Activated naive CD4-positive, alpha-beta T cell (primary cell): ENCODE measurements around the gene GFPT2.
"Not testable (repeated sequence)": the region's sequence is repeated elsewhere in the genome, so short reads cannot be mapped to it uniquely, and the experiment has no call there.

Source experiments
- DNase-seq, 4 experiments: peaks; one replicate each; lab custom pipeline; 2025; lab: John Stamatoyannopoulos, UW

Gene GFPT2

DNA sequence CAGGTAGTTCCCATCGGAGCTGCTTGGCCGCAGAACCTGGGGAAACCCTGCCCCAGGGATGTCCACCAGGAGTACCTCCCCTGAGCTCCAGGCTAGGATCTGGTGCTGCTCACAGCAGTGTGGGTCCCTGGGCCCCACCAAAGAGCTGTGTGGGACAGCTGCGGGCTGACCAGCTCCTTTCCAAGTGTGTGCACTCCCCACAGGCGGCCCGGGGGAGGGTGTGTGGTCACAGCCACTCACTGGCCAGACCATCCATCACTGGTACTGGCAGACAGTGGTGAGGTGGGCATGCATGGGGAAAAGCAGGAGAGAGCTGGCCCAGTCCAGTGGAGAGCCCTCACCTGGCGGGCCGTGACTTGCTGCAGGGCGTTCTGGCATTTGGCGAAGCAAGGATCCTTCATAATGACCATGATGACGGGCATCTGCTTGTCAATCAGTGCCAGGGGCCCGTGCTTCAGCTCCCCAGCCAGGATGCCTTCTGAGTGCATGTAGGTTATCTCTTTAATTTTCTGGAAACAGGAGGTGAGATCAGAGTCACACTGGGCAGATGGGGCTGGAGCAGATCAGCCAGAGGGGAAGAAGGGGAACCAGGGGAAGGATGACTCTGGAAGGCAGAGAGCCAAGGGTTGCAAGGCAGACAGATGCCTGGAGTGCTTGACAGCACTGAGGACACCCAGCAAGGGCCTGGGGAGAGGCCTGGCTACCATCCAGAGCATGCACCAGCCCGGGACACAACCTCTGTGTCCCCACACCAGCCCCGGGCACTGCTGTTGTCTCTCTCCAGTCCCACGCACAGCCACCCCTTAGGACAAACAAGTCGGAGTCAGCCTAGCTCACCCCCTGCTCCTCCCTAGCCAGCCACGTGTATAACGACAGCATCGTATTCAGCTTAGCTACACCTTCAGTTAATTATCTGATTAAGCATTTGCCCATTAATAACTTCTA lies 48.4 kb downstream of the GFPT2 start:
- DNase-seq = no peak

- DNase-seq = no peak
Measured at GRCh38 chr5:180304016-180304292, 49.2 kb downstream of the GFPT2 start.

- DNase-seq = no peak
Measured at GRCh38 chr5:180303226-180304015, 49.7 kb downstream of the GFPT2 start.

DNA sequence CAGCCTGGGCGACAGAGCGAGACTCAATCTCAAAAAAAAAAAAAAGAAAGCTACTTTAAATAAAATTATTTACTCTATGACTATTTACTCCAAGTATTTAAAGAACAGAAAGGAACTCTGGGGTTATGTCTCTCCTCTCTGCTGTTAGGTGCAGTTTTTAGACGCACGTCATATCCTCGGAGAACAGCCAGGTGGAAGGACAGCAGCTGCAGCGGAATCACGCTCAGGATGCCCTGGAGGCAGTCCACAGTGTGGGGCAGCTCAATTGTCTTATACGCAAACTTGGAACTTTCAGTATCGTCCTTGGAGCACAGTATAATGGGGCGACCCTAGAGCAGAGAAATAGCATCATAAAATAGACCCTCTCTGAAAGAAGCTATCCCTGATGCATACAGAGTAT lies 50.9 kb downstream of the GFPT2 start:
- DNase-seq = no peak

DNA sequence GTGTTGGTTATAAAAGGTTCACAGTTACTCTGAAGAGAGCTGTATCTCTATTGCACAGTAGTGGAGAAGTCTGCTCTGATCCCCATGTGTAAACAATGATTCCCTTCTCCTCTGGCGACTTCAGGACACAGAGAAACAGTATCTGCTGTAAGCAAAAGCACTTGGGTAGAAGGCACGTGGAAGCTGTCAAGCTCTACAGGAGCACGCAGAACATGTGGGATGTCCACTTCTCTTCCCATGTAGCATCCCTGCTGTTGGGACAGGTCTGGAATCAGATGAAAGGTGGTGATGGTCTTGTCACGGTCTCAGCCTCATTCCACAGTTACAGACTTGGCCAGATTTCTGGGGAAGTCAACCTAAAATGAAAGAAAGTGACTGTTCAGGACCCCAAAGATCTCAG lies 51.9 kb downstream of the GFPT2 start:
- DNase-seq = no peak

GRCh38 chr5:180299526-180299925 lies 53.6 kb downstream of the GFPT2 start:
- no peak for DNase-seq

GRCh38 chr5:180299014-180299413 lies 54.1 kb downstream of the GFPT2 start:
- not testable (repeated sequence) for DNase-seq

DNA sequence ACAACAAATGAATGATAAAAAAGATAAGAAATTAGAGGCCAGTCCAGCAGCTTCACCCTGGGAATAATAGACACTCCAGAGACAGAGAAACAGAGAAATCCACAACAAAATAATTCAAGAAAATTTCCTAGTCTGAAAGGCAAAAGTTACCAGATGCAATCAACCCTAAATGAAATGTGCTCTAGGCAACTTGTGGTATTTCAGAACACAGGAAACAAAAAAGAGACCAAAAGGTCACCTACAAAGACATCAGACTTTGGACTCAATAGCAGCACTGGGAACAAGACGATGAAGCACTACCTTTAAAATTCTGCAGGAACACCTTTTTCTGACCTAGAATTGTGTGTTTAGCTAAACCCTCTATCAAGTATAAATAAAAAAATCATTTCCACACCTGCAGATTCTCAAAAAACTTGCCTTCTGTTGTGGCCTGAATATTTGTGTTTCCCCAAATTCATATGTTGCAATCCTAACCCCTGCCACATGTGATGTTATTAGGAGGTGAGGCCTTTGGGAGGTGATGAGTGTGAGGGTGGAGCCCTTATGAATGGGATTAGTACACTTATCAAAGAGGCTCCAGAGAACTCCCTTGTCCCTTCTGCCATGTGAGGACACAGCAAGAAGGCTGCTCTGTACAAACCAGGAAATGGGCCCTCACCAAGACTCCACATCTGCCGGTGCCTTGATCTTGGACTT lies 55.4 kb downstream of the GFPT2 start:
- no peak for DNase-seq

GRCh38 chr5:180296771-180297170 lies 56.4 kb downstream of the GFPT2 start:
- no peak for DNase-seq

GRCh38 chr5:180294913-180295555 lies 58.1 kb downstream of the GFPT2 start:
- no peak for DNase-seq

GRCh38 chr5:180294411-180294810 lies 58.7 kb downstream of the GFPT2 start:
- DNase-seq = no peak

GRCh38 chr5:180291943-180292831 lies 60.9 kb downstream of the GFPT2 start, which contains the start of gene MAPK9:
Gene MAPK9, minus strand, starts transcription at chr5:180292083. Its CDS starts 11,522 bp downstream, at chr5:180280561.
- peak; percentile 54 to 81 (median 62) for DNase-seq

- peak in 1 of 4 experiments; percentile 42 for DNase-seq
Measured at GRCh38 chr5:180291234-180291940, 61.7 kb downstream of the GFPT2 start.

GRCh38 chr5:180290568-180291233 lies 62.4 kb downstream of the GFPT2 start:
- no peak for DNase-seq

- no peak for DNase-seq
Measured at GRCh38 chr5:180289966-180290365, 63.2 kb downstream of the GFPT2 start.

DNA sequence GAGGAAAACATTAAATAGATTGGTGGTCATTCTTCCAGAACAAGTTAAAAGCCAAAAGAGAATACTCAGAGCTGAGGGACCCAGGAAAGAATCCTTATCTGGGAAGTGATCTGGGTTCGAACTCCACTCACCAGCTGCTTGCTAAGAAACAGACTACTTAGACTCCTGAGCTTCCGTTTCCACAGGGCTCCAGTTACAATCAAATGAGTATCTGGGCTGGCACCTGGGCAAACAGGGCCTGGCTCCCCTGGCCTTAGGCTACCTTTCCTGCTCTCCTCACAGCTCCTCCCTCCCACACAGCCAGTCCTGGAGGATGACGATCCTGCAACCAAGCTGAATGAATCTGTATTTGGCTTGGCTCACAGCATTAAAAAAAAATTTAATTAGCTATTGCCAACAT lies 63.7 kb downstream of the GFPT2 start:
- no peak for DNase-seq

- no peak for DNase-seq
Measured at GRCh38 chr5:180287868-180288267, 65.3 kb downstream of the GFPT2 start.

- DNase-seq = no peak
Measured at GRCh38 chr5:180287404-180287803, 65.7 kb downstream of the GFPT2 start.

DNA sequence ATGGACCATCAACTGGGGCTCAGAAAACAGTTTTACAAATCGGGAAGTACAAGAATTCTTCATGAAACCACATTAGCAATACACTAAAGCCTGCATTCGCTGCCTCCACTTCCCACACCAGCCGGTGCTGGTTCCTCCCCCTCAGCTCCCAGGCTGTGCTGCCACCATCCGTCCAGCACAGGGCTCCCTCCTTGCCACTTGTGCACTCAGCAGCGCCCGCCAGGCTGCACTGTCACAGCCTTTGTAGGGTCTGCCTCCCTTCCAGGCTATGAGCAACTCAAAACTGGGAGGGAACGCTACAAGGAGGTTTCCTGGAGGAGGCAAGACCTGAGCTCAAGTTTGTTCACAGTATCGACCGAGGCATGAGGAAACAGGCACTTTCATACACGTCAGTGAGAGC lies 69.0 kb downstream of the GFPT2 start:
- DNase-seq = no peak
